BE2C (cell line): ENCODE data around the gene MCEMP1.
"Not testable (repeated sequence)": the region's sequence is repeated elsewhere in the genome, so short reads cannot be mapped to it uniquely, and the experiment has no call there.

ENCODE experiments used
- DNase-seq: peaks from one replicate; pipeline ENCODE4 v3.0.0-alpha.2; 2020
- H3K27me3 ChIP-seq: fragments of 250-450 bp; sonication (Bioruptor Pico); 2 replicates; pipeline ENCODE4 v1.5.1; 2020; ENCODE audit warnings: mild to moderate bottlenecking
- H3K36me3 ChIP-seq: fragments of 250-450 bp; sonication (Bioruptor Pico); 2 replicates; pipeline ENCODE4 v1.5.1; 2020; ENCODE audit warnings: mild to moderate bottlenecking
- H3K4me1 ChIP-seq: fragments of 250-450 bp; sonication (Bioruptor Pico); 2 replicates; pipeline ENCODE4 v1.5.1; 2020
- H3K4me3 ChIP-seq: 2 replicates; pipeline ENCODE4 v1.5.1; 2011; ENCODE audit warnings: low read depth, low read length
- H3K9me3 ChIP-seq: fragments of 250-450 bp; sonication (Bioruptor Pico); 2 replicates; pipeline ENCODE4 v1.5.1; 2020
- CTCF ChIP-seq: IDR thresholded peaks from 2 replicates; pipeline ENCODE4 v1.5.1; 2012; ENCODE audit warnings: mild to moderate bottlenecking, low read depth, low read length

The MCEMP1 gene

GRCh38 chr19:7642295-7643030 is 34.4 kb upstream of the MCEMP1 start:
- no peaks in the 10 kb centered on the region for H3K4me1 ChIP-seq
- no peaks in the 10 kb centered on the region for H3K36me3 ChIP-seq
- peaks cover 13% of the 10 kb centered on the region for H3K27me3 ChIP-seq
- no peak overlapping the region for H3K4me3 ChIP-seq
- H3K9me3 ChIP-seq = no peaks in the 10 kb centered on the region
- no peak for DNase-seq
- no peak for TF ChIP-seq CTCF

- TF ChIP-seq CTCF = no peak
Measured at GRCh38 chr19:7643031-7643415, 33.9 kb upstream of the MCEMP1 start.

GRCh38 chr19:7643629-7644549 is 33.0 kb upstream of the MCEMP1 start:
- not testable (repeated sequence) for DNase-seq

More at GRCh38 chr19:7643031-7643415, 33.9 kb upstream of the MCEMP1 start:
- Histone ChIP-seq H3K36me3 (no peaks in the 10 kb centered on the region), H3K4me1 (no peaks in the 10 kb centered on the region), H3K9me3 (no peaks in the 10 kb centered on the region), H3K27me3 (peaks cover 8% of the 10 kb centered on the region), H3K4me3 (no peak overlapping the region)
- DNase-seq = no peak

GRCh38 chr19:7644550-7644877 is 32.4 kb upstream of the MCEMP1 start:
- no peaks in the 10 kb centered on the region for H3K4me1 ChIP-seq
- no peak for DNase-seq
- H3K36me3 ChIP-seq = no peaks in the 10 kb centered on the region
- no peak overlapping the region for H3K4me3 ChIP-seq
- TF ChIP-seq CTCF = no peak
- H3K9me3 ChIP-seq = no peaks in the 10 kb centered on the region
- H3K27me3 ChIP-seq = peaks cover 4% of the 10 kb centered on the region; the same call in 1 of the 2 replicates

More at GRCh38 chr19:7643629-7644549, 33.0 kb upstream of the MCEMP1 start:
- not testable (repeated sequence) for H3K9me3 ChIP-seq, H3K4me1 ChIP-seq, H3K27me3 ChIP-seq, H3K4me3 ChIP-seq, H3K36me3 ChIP-seq

- no peak for TF ChIP-seq CTCF
- H3K36me3 ChIP-seq = no peaks in the 10 kb centered on the region
- DNase-seq = no peak
- H3K9me3 ChIP-seq = no peaks in the 10 kb centered on the region
- peaks cover 4% of the 10 kb centered on the region; the same call in 1 of the 2 replicates for H3K27me3 ChIP-seq
- H3K4me3 ChIP-seq = no peak overlapping the region
- H3K4me1 ChIP-seq = no peaks in the 10 kb centered on the region
Measured at GRCh38 chr19:7645163-7645562, 31.7 kb upstream of the MCEMP1 start.

GRCh38 chr19:7645656-7646425 is 31.0 kb upstream of the MCEMP1 start:
- Histone ChIP-seq H3K4me1 (no peaks in the 10 kb centered on the region), H3K9me3 (no peaks in the 10 kb centered on the region), H3K27me3 (peaks cover 10% of the 10 kb centered on the region), H3K36me3 (no peaks in the 10 kb centered on the region), H3K4me3 (no peak overlapping the region)
- TF ChIP-seq CTCF = no peak
- no peak for DNase-seq
